ENCODE results near the gene PTPN7.
"Not testable (repeated sequence)": the region's sequence is repeated elsewhere in the genome, so short reads cannot be mapped to it uniquely, and the experiment has no call there.

PTPN7 gene

DNA sequence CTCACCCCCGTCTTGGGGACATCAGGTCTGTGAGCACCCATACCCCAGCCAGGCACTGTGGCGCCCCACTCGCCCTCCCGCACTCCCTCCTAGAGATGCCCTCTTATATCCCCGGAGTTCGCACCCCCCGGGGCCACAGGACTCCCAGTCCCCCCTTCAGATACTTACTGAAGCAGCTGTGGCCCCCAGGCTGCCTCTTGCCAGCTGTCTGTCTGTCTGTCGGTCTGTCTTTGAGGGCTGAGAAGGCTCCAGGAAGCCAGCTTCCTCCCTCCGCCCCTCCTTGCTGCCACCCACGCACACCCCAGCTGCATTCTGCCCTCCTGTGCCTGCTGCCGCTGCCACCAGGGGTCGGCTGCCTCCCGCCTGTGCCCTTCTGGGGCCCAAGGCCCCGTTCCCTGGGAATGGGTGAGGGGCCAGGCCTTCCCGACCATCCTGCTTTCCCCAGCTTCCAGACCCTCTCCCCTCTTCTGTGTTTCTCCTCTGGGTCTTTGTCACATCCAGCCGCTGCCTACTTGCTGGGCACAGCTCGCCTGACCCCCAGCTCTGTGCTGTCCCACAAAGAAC is at the start of gene PTPN7:
PTPN7 (minus strand) TSS at position 226 of the 564 bp plus-strand sequence. CDS start 1,200 bp downstream, outside the sequence.
- no peak for DNase-seq

DNA sequence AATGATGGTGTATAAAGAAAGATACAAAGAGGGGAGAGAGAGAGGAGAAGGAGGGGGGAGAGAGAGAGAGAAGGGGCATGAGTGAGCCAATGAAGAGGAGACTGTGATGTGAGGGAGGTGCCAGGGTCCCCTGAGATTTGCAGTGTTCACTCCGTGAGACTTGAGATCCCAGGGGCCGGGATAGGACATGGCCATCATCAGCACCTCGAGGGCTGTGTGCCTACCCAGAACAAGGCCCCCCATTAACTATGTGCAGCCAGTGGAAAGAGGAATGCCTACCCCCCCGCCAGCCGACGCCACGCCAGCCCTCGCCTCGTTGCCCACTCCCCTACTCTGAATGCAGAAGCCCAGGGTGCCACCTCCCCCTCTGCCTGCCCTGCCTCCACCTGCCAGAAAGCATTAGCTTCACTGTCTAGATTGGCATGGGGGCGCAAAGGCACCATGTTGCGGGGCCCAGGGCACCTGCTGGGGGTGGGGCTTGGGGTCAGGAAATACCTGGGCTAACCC is 48.0 kb upstream of the PTPN7 start:
- DNase-seq, result no peak

- peak; percentile 76 for DNase-seq
Measured at GRCh38 chr1:202207292-202207691, 46.9 kb upstream of the PTPN7 start.

DNA sequence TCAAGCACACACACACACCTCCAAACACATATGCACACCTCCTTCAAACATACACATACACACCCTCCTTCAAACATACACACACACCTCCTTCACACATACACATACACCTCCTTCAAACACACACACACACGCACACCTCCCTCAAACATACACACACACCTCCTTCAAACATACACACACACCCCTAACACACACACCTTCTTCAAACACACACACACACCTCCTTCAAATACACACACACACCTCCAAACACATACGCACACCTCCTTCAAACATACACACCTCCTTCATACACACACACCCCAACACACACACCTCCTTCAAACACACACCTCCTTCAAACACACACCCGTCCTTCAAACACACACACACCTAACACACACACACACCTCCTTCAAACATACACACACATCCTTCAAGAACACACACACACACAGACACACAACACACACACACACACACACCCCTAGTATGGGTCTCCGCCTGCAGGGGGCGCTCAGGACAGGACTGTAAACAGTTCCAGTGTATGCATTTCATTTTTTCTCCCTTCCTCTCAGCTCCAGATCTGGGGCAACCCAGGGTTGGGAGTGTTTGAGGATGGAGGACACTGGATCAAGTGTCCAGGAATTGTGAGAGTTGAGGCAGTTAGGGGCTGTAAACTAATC is 45.3 kb upstream of the PTPN7 start:
- DNase-seq, result no peak

DNA sequence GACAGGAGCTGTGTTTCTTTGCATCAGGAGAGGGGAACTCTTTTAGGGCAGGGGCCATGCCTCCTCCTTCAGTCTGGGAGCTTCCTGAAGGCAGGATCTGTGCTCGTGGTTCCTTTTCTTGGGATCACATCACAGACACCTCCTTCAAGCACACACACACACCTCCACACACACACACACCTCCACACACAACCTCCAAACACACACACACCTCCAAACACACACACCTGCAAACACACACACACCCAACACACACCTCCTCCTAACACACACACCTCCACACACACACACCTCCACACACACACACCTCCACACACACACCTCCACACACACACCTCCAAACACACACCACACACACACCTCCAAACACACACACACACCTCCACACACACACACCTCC is 43.7 kb upstream of the PTPN7 start:
- DNase-seq, result no peak

DNA sequence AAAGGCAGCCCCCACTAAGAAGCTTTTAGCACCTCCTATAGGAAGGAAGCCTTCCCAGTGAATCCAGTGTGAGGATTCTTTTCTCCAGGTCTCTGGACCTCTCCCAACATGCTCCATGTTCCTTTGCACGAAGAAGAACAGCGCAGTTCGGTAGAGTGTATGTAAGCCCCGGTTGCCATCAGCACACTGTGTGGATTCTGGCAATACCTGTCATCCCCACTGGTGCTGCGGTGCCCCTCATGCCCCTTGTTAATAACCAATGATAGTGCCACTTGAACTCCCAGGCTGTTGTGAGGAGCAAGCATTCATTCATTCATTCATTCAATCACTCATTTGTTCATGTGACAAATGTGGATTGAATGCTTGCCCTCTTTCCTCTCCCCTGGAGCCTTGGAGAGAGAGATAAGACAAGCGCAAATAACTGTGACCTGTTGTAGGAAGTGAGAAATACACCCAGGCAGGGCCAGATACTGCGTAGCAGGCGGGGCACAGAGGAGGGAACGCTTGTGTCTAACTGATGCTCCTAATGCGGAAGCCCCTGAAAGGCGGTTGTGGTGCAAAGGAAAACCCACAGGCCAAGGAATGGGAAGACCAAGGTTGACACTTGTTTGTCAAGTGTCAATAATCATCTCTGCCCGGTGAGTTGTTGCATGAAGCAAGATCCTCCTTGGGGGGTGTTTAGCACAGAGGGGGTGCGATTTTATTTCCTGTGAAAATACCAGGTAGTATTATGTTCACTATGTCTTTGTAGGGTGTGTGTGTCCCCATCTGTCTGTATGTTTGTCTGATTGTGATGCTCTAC is 43.0 kb upstream of the PTPN7 start:
- DNase-seq, result no peak

GRCh38 chr1:202202500-202203168 is 42.2 kb upstream of the PTPN7 start:
- no peak for DNase-seq

DNA sequence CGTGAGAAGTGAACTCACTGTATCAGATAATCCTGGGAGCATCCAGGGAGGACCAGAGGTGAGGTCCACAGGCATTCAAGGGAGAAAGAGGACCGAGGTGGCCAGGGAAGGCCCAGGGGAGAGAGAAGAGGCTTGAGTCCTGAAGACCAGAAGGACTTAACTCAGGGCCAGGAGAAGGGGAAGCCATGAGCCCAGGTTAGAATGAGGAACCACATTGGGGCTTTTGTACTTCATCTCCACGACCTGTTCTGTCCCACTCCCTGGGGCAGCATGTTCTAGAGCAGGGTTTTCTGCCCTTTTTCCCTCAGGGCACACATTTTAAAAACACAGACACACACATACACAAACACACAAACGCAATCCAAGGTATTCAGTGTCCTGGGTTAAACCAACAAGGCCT is 41.6 kb upstream of the PTPN7 start:
- DNase-seq, result no peak

DNA sequence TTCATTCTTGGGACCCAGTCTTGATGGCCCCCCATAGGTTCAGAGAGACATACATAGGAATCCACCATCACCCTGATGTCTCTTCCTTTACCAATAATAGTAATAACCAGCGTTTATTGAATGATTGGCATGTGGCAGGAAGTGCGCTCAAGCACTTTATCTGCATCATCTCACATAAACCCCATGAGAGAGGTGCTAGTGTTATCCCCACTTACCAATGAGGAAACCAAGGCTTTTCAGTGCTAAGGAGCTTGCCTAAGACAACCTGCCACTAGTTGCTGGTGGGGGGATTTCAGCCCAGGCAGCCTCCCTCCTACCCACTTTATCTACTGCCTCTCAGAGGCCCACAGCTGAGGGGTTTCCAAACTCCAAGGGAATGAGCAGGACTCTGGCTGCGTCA is 40.9 kb upstream of the PTPN7 start:
- no peak for DNase-seq

GRCh38 chr1:202200669-202201068 is 40.3 kb upstream of the PTPN7 start:
- DNase-seq, result no peak

DNA sequence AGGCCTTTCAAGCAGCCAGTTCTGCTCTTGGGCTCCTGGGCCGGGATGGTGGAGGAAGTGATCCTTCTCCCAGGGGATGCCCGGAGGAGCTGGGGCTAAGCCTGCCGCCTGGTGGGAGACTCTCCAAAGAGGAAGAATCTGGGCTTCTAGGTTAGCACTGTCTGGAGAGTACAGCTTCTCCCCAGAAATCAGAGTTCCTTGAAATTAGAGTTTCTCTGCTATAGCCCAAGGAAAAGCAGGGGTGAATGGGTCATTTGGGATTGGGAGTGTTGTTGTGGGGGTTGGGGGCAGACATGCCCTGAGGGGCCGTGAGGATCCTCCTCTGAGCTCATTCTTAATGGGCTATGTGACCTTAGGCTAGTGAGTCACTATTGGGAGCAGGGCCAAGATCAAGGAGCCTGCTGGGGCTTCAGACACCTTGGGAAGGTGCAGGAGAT is 39.7 kb upstream of the PTPN7 start:
- DNase-seq, result peak; percentile 62

DNA sequence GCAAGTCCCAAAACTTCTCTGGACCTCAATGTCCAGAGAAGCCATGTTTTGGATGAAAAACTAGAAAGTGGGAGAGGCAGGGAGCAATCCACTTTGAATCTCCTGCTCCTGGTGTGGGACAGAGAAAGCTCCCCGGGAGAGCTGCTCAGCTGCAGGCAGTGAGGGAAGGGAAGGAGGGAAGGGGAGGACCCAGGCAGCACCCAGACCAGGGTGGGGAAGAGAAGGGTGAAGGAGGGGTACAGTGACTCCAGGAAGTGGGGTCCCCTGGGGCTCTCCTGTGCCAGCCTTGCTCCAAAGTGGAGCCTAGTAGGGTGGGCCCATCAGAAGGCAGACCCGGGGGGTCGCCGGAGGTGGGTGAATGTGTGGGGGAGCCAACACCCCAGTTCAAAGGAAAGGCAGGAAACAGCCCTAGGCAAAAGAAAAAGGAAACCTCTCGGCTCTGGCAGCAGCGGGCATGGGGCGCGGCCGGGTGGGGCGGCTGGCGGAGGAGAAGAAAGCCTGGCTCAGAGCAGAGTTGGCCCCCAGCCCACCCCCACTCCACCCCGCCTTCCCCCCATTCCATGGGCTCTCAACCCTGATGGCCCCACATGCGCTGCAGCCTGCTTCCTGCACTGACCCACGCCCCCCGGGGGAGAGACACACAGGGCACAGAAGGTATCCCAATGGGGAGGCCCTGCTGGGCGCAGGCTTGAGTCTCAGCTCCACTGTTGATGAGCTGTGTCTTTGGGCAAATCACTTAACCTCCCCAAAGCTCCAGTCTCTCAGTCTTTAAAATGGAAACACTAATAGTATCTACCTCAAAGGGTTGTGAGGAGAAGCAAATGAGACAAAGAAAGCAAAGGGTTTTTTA is 38.9 kb upstream of the PTPN7 start:
- peak; percentile 26 for DNase-seq

DNA sequence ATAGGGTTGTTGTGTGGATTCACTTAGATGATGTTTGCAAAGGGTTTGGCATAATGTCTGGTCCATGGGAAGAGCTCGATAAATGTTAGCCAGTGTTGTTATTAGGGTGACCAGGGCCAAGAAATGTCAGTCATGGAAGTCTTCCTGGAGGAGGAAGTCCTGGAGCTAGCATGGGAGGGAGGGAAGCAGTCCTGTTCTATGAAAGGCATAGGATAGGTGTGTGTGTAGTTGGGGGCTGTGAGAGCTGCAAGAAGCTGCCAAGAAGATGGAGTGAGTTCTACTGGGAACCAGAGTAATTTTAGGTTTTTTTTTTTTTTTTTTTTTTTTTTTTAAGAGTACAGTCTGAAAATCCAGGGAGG is 37.9 kb upstream of the PTPN7 start:
- DNase-seq, result no peak

GRCh38 chr1:202197653-202198365 is 37.4 kb upstream of the PTPN7 start:
- no peak for DNase-seq

DNA sequence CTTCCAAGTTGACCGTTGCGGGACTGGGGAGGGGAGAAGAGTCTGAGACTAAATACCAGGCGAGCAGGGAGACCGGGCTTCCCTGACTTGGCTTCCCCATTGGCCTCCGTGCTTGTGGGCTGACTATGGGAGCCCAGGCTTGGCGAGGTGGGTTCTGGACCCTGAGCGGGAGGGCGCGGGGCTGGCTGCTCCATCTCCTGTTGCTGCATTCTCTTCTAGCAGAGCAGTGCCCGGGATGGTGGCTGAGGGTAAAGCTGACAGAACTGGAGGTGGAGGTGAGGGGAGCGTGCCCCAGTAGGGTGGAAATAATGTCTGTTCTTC is 33.9 kb upstream of the PTPN7 start:
- no peak for DNase-seq

DNA sequence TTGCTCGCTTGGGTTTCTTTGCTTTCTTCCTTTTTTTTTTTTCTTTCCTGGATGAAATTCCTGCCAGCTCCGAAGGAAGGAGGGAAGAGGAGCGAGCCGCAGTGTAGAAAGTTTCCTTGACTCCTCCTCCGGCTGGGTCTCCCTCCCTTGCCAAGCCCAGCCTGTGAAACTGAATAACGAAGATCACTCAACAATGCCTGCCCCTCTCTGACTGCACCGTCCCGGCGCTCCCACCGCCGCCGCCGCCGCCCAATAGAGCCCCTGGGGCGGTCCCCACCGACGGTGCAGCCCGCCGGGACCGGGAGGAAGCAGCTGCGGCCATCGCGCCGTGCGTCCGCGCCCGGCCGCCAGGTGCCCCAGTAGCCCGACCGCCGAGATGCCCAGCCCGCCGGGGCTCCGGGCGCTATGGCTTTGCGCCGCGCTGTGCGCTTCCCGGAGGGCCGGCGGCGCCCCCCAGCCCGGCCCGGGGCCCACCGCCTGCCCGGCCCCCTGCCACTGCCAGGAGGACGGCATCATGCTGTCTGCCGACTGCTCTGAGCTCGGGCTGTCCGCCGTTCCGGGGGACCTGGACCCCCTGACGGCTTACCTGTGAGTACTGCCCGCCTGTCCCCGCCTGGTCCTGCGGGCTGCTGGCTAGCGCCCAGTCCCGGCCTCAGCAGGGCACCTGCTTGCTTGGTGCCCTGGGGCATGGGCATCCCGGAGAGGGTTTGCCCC is 33.4 kb upstream of the PTPN7 start, which contains the start of gene LGR6:
LGR6 (plus strand) TSS at position 186 of the 714 bp plus-strand sequence; CDS start at position 377, 191 bp downstream.
- no peak for DNase-seq

DNA sequence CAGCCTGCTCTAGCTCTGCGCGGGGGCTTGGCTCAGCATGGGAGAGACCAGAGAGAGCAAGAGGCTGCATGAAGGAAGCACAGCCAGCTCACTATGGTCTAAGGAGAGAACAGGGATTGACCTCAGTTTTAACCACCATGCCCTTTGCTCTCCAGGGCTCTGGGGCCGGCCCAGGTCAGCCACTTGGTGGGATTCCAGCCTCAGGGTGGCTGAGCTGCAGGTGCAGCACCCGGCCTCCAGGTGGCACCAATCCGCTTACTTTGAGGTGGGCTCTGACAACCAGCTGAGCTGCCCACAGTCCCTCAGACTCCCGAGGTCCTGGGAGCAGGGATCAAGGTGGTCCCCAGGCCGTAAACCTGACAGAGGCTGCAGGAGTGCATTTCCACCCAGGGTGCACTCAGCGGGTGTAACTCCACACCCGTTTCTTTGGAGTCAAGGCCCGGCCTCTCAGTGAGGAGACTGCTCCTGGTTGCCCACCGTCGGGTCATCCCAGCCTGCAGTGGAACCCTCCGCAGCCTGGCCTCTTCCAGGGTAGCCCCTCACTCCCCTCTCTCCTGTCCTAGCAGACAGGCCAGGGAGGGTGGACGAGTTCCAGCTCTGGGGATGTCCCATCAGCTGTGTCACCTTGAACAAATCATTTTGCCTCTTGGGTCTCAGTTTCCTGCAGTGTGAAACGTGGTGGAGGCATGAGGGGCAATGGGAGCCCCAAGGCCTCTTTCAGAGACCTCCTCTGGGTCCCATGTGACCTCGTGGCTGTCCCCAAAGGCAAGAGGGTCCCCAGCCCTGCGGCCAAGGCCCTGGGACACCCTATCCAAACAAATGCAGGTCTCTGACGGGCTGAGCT is 32.6 kb upstream of the PTPN7 start:
- DNase-seq, result peak; percentile 16

DNA sequence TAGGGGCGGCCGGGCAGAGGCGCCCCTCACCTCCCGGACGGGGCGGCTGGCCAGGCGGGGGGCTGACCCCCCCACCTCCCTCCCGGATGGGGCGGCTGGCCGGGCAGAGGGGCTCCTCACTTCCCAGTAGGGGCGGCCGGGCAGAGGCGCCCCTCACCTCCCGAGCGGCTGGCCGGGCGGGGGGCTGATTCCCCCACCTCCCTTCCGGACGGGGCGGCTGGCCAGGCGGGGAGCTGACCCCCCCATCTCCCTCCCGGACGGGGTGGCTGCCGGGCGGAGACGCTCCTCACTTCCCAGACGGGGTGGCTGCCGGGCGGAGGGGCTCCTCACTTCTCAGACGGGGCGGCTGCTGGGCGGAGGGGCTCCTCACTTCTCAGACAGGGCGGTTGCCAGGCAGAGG is 31.0 kb upstream of the PTPN7 start:
- DNase-seq, result not testable (repeated sequence)

- peak; percentile 32 for DNase-seq
Measured at GRCh38 chr1:202189918-202190715, 29.7 kb upstream of the PTPN7 start.
